ENCODE measurements around the gene ACTG1. TPM values are rescaled to one million over a fixed set of nuclear protein-coding genes. Genes with fewer than 3 reads are reported as not detected.
"Not testable (repeated sequence)": the region's sequence is repeated elsewhere in the genome, so short reads cannot be mapped to it uniquely, and the experiment has no call there.

The ACTG1 gene
- total RNA-seq, 3 donors from 2014 or later = 1,922 to 4,060 (median 3,184) TPM

- ATAC-seq (no peak), DNase-seq (no peak)
- no peak overlapping the region for H3K4me3 ChIP-seq
- peaks cover 16% of the 10 kb centered on the region for H3K4me1 ChIP-seq (ENCODE audit: low read depth)
- TF ChIP-seq, protein P1, sequence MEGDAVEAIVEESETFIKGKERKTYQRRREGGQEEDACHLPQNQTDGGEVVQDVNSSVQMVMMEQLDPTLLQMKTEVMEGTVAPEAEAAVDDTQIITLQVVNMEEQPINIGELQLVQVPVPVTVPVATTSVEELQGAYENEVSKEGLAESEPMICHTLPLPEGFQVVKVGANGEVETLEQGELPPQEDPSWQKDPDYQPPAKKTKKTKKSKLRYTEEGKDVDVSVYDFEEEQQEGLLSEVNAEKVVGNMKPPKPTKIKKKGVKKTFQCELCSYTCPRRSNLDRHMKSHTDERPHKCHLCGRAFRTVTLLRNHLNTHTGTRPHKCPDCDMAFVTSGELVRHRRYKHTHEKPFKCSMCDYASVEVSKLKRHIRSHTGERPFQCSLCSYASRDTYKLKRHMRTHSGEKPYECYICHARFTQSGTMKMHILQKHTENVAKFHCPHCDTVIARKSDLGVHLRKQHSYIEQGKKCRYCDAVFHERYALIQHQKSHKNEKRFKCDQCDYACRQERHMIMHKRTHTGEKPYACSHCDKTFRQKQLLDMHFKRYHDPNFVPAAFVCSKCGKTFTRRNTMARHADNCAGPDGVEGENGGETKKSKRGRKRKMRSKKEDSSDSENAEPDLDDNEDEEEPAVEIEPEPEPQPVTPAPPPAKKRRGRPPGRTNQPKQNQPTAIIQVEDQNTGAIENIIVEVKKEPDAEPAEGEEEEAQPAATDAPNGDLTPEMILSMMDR (IDR thresholded peaks at IDR 0.05) = no peak
- H3K36me3 ChIP-seq (ENCODE audit: low read depth) = no peaks in the 10 kb centered on the region
- intact Hi-C loops (cut with DNase I, micrococcal nuclease) = no loop called here
- H3K9me3 ChIP-seq = no peaks in the 10 kb centered on the region
These were observed 20.9 kb upstream of the ACTG1 start for GRCh38 chr17:81533339-81534141.

GRCh38 chr17:81532490-81533287 lies 20.1 kb upstream of the ACTG1 start:
- Histone ChIP-seq H3K4me1 (ENCODE audit: low read depth) (peaks cover 23% of the 10 kb centered on the region), H3K9me3 (no peaks in the 10 kb centered on the region), H3K36me3 (ENCODE audit: low read depth) (no peaks in the 10 kb centered on the region), H3K4me3 (no peak overlapping the region)
- TF ChIP-seq, protein P1 (IDR thresholded peaks at IDR 0.05) = no peak
- DNase-seq = no peak
- intact Hi-C loops (cut with DNase I, micrococcal nuclease) = no loop called here
- no peak for ATAC-seq

DNA sequence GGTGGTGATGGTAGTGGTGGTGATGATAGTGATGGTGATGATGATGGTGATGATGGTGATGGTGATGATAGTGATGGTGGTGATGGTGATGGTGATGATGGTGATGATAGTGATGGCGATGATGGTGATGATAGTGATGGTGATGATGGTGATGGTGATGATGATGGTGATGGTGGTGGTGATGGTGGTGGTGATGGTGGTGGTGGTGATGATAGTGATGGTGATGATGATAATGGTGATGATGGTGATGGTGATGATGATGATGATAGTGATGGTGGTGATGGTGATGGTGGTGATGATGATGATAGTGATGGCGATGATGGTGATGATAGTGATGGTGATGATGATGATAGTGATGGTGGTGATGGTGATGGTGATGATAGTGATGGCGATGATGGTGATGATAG lies 19.4 kb upstream of the ACTG1 start:
- DNase-seq; H3K36me3 ChIP-seq (ENCODE audit: low read depth); ATAC-seq; H3K9me3 ChIP-seq; H3K4me3 ChIP-seq; intact Hi-C loops (cut with DNase I, micrococcal nuclease): not testable (repeated sequence)
- peaks cover 18% of the 10 kb centered on the region for H3K4me1 ChIP-seq (ENCODE audit: low read depth)

- H3K4me3 ChIP-seq; H3K36me3 ChIP-seq (ENCODE audit: low read depth); H3K9me3 ChIP-seq; DNase-seq; ATAC-seq; intact Hi-C loops (cut with DNase I, micrococcal nuclease): not testable (repeated sequence)
- peaks cover 14% of the 10 kb centered on the region for H3K4me1 ChIP-seq (ENCODE audit: low read depth)
These were observed 18.4 kb upstream of the ACTG1 start for GRCh38 chr17:81531013-81531412.

DNA sequence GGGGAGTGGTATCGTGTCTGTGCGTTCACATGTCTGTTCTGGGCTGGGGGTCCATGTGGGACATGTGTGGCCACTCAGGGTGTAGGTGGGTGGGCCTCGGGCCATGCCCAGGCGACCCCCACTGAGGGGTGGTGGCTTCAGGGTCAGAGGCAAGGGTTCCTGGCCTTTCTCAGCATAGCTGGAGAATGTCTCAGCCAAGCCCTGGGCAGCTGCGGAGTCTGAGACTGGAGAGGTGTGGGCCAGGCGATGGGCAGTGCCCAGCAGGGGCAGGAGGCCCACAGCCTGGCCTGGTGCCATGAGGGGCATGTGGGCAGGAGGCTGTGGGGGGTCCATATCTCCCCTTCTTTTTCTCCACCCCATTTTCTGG lies 16.8 kb upstream of the ACTG1 start:
- ATAC-seq = no peak
- intact Hi-C loops (cut with DNase I, micrococcal nuclease) = no loop called here
- H3K36me3 ChIP-seq (ENCODE audit: low read depth) = no peaks in the 10 kb centered on the region

GRCh38 chr17:81528651-81529436 lies 16.2 kb upstream of the ACTG1 start:
- no peak for DNase-seq
- intact Hi-C loops (cut with DNase I, micrococcal nuclease) = no loop called here
- no peaks in the 10 kb centered on the region for H3K36me3 ChIP-seq (ENCODE audit: low read depth)
- H3K4me3 ChIP-seq = no peak overlapping the region
- peak; percentile 66 for ATAC-seq
- H3K9me3 ChIP-seq = no peaks in the 10 kb centered on the region
- TF ChIP-seq, protein P1 (IDR thresholded peaks at IDR 0.05) = no peak
- peaks cover 14% of the 10 kb centered on the region for H3K4me1 ChIP-seq (ENCODE audit: low read depth)

More for the DNA sequence above, 16.8 kb upstream of the ACTG1 start:
- no peak for DNase-seq
- H3K4me3 ChIP-seq = no peak overlapping the region
- TF ChIP-seq, protein P1 (IDR thresholded peaks at IDR 0.05) = no peak
- H3K4me1 ChIP-seq (ENCODE audit: low read depth) = peaks cover 14% of the 10 kb centered on the region
- H3K9me3 ChIP-seq = no peaks in the 10 kb centered on the region
